Heart left ventricle (tissue), 13 donors: ENCODE data around the gene HRH4.

Source experiments
- CTCF ChIP-seq, 12 donors: fragments of 200-600 bp; sonication (generic) in 4 of 12; IDR thresholded peaks; one replicate each; pipeline versions ENCODE4 v1.5.0 to v1.8.0; 2018 to 2022; ENCODE audit warnings: antibody characterized with exemption in 12 of 12, mild to moderate bottlenecking in 5 of 12
- POLR2A ChIP-seq, 2 donors: fragments of 450-650 bp; IDR thresholded peaks; one replicate each; pipeline ENCODE4 v1.6.1; 2017; ENCODE audit warnings: antibody characterized with exemption in 2 of 2, mild to moderate bottlenecking in 2 of 2, moderate library complexity in 2 of 2
- donor health status: ischemic (EF 13 %, LVEDD 7.1; RV severe dilation, severe dysfunction).
- donor health status: DM: no; HTN: yes; CAD: no.
- donor health status: DM: no; HTN: no; CAD: no.
- donor health status: ischemic (EF 25% LVEDD 6.9; RV normal size, moderate dysfunction).
- donor health status: ischemic (EF 25% LVEDD 5.7; RV mildly dilated, moderate dysfunction).
- donor health status: ischemic (EF 35%, LVEDD 5.7; RV mildly dilated, moderate dysfunction).
- donor health status: nonischemic (EF 11% LVEDD 7.7; RV severe dilation, severe dysfunction).
- donor health status: DM: yes; HTN: yes; CAD: no.
- donor health status: PGD.
- donor health status: ischemic (EF 29% LVEDD 5.4; RV normal size, mild dysfunction).
- donor health status: nonischemic (EF 23%, LVEDD 6.1; RV moderate dilation, normal function).

DNA sequence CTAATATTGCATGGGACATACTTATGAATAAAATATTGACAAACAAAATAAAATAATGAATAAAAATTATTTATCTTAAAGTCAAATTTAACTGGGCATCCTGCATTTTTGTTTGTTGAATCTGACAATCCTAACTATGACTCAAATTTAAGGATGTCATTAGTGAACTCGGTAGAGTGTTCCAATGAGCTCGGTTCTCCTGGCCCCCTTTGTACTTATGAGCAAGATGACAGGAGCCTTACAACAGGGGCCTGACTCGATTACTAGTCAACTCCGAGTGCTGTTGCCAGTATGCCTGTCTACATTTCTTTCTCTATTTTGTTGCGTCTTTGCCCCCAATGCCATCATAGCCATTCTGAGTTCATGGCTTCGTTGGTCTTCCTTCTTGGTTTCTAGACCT lies 40.3 kb downstream of the HRH4 start:
- TF ChIP-seq CTCF (IDR thresholded peaks at IDR 0.05) (no peak), POLR2A (IDR thresholded peaks at IDR 0.05) (no peak)
